ENCODE results near the gene MEIKIN. TPM values are rescaled to one million over a fixed set of nuclear protein-coding genes. Genes with fewer than 3 reads are reported as not detected.
"Not testable (repeated sequence)": the region's sequence is repeated elsewhere in the genome, so short reads cannot be mapped to it uniquely, and the experiment has no call there.

Gene MEIKIN
- total RNA-seq, 1 donor: not detected

DNA sequence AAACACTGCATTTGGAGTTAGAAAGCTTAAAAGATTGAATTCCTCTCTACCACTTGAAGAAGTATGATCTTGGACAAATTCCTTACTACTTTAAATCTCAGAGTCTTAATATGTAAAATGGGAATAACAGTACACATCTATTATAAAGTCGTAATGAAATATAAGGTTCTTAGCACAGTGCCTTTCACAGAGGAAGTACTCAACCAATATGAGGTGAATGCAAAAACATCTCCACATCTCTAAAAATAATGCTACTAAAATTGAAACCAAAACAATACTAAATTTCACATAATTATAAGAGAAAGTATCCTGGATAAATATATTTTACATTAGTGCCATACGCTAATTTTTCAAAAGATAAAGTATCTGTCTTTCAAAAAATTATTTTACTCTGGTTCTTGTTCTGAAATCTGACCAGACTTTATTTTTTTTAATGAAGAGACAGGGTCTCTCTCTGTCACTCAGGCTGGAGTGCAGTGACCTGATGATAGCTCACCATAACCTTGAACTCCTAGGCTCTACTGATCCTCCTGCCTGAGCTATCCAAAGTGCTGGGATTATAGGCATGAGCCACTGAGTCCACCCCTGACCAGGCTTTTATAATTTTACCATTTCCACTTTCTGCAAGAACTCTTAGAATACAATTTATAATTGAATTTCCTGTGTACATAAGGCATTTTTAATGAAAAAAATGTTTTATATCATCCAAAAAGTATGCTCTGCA is 127.3 kb downstream of the MEIKIN start:
- no peak for DNase-seq (ENCODE audit: low read depth in 2 of 3, low spot score in 2 of 3)

DNA sequence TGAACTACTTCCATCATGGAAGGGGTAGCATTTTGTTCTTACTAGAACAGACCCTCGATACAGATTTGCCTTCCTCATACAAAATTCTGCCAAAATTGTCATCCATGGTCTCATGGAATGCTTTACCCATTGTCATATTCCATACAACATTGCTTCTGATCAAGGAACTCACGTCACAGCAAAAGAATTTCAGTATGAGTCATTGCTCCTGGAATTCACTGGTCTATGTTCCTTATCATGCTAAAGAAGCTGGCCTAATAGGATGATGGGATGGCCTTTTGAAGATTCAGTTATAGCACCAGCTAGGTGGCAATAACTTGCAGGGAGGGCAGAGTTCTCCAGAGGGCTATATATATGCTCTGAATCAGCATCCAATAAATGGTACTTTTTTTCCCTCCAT is 130.5 kb downstream of the MEIKIN start:
- no peak for DNase-seq (ENCODE audit: low read depth in 2 of 3, low spot score in 2 of 3)

DNA sequence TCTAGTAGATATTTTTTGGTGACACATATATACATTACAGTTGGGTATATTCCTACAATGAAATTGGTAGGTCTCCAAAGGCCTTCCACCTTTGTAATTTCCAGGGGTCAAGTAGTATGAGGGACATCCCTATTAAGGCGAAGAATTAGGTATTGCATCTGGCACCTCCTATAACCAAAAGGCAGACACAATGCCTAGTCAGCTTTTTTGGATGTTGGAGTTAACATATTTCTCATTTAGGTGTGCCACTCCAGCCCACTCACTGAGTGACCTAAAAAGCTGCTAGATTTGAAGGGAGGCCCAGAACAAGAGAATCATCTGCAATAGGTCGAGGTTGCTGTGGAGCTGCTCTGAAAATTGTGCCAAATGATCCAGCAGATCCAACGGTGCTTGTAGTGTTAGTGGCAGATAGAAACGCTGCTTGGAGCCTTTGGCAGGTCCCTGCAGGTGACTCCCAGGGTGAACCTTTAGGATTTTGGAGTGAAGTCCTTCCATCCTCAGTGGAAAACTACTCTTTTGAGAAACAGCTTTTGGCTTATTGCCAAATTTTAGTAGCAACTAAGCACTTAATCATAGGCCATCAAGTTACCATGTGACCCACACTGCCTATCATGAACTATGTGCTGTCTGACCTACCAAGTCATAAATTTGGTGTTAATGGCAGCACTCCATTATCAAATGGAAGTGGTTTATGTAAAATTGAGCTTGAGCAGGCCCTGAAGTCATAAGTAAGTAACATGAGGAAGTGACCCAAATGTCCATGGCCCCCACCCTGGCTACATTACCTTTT is 132.9 kb downstream of the MEIKIN start:
- no peak for DNase-seq (ENCODE audit: low read depth in 2 of 3, low spot score in 2 of 3)

DNA sequence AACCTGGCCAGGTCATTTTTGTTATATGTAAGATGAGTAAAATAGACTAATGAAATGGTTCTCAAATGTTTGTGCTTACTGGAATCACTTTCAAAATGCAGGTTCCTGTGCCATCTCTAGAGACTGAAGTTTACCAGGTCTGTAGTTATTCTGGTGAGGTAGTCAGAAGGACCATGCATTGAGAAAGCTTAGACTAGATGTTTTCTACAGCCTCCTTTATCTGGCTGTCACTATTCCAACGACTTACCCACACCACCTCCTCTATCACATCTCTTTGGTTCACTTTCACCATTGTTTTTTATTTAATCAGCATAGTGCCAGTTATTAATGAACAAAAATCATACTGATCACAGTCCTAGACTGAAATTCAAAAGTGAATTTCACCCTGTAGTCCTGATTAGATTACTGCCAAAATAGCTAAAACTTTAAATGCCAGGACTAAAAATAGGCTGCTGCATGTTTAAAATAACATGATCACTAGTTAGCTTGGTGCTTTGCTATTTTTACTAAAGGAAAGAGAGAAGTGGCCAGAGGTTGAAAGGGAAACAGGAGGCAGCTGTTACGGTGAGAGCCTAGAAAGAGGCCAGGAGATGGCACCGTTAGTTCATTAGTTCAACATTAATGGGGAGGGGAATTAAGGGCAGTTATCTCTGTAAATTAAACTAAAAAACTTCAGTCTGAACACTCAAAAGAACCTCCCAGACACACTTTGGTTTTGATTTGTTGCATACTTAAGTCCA is 134.8 kb downstream of the MEIKIN start:
- peak in 2 of 3 donors; percentile 49 to 76 for DNase-seq (ENCODE audit: low read depth in 2 of 3, low spot score in 2 of 3)

DNA sequence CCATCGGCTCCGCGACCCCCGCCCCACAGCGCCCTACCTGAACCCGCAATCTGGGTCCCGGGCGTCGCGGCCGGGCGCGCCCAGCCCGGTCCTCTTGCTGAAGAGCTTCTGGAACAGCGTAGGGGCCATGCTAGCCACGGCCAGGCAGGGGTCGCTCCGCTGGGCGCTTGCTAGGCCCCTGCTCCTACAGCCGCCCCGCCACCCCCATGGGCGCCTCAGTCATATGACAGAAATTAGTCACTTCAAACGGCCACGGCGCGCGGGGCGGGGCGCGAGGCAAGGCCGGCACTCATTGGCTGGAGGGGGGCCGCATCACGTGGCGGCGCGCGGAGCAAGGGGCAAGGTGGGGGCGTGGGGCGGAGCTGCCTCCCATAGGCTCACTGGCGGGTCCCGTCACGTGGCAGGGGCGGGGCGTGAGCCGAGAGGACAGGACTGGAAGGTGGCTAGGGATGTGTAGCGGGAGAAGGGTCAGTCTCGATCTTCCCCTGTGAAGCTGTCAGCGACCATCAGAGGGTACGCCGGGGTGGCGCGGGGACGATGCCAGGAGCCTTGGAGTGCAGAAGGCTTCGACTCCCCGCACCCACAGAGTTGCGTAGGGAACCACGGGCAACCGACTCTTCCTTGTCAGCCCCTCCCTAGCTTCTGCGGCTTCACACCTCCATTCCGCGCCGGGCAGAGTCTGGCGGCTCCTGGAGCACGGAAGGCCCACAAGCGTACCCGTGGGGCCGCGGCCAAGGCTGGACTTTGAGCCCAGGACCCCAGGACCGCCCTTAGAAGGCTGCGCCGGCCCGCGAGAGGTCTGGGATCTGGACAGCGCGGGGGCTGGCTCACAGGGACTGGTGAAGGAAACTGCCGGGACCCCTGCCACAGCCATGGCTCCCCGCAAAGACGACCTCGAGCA is 148.4 kb downstream of the MEIKIN start, which contains the start of gene FNIP1:
FNIP1 (minus strand) TSS at position 225 of the 901 bp plus-strand sequence; CDS start at position 129, 96 bp downstream.
- DNase-seq (ENCODE audit: low read depth in 2 of 3, low spot score in 2 of 3): peak; percentile 86 to 99 (median 99)

DNA sequence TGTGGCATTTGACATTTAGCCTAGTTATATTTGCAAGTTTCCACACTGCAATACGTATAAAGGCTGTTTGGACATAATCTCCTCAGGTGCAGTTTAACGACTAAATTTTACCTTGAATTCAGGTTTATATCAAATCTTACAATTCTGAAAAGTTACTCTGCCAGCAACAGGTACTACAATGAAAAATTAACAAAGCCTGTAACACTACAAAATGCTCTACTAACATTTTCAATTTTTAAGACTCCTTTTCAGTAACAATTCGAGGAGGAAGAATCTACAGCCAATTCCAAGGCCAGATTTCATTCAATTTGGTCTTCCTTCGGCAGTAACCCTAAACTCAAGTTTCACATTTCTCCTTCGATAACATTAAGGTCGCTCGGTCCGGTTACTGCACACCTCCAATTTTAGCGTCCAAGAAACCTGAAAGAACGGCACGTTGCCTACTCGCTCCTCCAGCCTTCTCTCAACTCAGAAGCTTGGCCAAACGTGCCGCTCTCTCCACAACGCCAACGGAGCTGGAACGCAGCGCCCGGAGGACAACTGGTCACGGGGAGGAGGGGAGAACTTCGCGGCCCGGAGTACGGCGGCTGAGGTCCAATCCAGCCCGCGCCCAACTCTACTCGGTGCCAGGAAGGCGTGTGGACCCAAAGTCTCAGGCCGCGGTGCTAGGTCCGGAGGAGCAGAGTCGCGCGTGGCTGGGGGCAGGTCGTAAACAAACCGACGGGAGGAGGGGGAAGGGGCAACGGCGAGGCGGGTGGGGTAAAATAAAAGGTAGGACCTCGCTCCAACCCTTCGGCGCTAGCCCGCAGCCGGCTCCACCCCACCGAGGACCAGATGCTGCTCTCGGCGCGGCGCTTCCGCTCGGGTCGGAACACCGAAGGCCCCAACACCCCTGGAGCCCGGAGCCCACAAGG is 149.3 kb downstream of the MEIKIN start:
- DNase-seq (ENCODE audit: low read depth in 2 of 3, low spot score in 2 of 3): peak in 1 of 3 donors; percentile 3

DNA sequence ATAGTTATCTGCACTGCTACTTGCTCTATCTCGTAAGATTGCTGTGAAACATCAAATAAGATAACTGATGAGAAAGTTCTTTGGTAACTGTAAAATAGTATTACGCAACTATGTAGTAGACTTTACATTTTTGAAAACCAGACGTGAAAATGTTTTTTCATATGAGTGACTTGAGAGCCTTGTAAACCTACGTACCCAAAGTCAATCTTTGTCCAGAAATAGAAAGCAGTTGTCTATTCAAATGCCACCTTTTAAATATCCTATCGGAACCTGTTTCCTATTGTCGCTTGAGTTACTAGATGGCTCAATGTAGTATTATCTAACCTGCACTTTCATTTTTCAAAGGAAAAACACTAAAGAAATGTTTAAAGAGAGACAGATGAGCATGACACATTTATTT is 150.2 kb downstream of the MEIKIN start:
- DNase-seq (ENCODE audit: low read depth in 2 of 3, low spot score in 2 of 3): no peak

DNA sequence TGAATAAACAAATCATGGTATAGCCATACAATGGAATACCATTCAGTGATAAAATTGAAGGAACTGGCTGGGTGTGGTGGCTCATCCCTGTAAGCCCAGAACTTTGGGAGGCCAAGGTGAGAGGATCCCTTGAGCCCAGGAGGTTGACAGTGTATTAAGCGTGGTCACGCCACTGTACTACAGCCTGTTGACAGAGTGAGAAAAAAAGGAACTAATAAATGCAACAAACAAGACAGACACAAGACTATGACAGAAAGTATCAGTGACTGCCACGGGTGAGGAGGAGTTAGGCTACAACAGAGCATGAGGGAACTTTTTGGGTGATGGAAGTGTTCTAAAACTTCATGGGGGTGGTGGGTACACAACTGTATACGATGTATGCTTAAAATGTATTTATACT is 150.9 kb downstream of the MEIKIN start:
- DNase-seq (ENCODE audit: low read depth in 2 of 3, low spot score in 2 of 3): peak in 2 of 3 donors; percentile 31 to 59

DNA sequence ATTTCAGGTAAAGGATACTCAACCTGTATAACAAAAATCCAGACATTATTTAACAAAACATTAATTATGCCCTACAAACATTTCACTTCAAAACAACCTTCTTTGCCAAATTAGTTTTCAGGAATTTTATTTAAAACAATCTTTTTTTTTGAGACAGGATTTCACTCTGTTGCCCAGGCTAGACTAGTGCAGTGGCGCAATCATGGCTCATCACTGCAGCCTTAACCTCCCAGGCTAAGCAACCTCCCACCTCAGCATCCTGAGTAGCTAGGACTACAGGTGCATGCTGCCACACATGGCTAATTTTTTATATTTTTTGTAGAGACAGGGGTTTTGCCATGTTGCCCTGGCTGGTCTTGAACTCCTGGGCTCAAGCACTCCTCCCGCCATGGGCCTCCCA is 152.6 kb downstream of the MEIKIN start:
- DNase-seq (ENCODE audit: low read depth in 2 of 3, low spot score in 2 of 3): no peak

DNA sequence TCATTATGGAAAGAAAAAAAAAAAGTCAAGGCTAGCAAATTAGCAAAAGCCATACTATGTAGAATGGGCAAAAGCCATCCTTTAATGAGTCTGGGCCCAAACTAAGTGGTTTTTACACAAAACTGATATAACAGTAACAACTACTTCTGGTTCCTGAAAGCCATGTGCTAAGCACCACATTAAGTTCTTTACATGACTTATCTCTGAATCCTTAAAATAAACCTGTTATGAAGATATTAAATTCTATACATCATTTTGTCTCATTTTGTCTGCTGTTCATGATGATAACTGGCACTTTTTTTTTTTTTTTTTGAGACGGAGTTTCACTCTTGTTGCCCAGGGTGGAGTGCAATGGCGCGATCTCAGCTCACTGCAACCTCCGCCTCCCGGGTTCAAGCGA is 153.6 kb downstream of the MEIKIN start:
- no peak for DNase-seq (ENCODE audit: low read depth in 2 of 3, low spot score in 2 of 3)

DNA sequence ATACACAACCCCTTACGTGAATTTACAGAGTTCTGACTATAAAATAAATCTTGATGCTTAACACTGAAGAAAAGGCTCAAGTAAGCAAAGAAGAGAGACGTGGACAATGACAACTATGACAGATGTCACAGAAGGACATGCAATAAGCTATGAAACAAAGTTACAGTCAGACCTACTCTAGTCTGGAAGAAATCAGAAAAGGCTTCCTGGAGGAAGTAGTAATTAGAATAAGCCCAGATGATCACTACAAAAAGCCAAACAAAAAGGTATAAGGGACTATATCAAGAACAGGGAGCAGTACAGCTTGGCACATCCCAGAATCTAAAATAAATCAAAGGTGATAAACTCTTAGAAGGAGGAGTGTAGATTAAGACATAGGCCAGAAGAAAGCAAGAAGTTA is 154.9 kb downstream of the MEIKIN start:
- DNase-seq (ENCODE audit: low read depth in 2 of 3, low spot score in 2 of 3): no peak

DNA sequence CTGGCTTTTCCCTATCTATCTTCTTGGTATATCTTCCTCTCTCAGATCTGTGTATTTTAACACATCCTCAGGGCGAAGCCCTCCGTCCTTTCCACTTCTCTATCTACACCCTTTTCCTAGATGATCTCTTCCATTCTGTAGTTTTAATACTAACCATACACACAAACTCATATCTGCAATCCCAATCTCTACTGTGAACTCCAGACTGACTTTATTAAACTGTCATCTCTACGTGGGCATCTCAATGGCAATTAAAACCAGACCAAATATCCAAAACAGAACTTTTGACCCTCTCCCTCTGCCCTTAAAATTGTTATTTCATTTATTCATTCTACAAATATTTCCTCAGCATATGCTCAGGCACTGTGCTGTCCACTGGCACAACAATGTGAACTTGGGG is 155.7 kb downstream of the MEIKIN start:
- DNase-seq (ENCODE audit: low read depth in 2 of 3, low spot score in 2 of 3): no peak

DNA sequence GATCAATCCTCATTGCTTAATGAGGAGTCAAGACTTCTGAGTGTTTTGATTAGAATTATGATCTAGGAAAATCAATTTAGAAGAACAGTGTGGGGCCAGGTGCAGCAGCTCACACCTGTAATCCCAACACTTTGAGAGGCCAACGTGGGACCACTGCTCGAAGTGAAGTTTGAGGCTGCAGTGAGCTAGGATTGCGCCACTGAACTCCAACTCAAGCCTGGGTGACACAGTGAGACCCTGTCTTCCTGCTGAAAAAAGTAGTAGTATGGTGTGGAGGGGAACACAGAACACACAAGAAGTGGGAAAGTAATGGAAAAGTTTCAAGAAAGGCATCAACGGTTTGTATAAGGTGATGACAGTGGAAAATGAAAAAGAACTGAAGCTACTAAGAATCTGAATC is 157.7 kb downstream of the MEIKIN start:
- no peak for DNase-seq (ENCODE audit: low read depth in 2 of 3, low spot score in 2 of 3)

DNA sequence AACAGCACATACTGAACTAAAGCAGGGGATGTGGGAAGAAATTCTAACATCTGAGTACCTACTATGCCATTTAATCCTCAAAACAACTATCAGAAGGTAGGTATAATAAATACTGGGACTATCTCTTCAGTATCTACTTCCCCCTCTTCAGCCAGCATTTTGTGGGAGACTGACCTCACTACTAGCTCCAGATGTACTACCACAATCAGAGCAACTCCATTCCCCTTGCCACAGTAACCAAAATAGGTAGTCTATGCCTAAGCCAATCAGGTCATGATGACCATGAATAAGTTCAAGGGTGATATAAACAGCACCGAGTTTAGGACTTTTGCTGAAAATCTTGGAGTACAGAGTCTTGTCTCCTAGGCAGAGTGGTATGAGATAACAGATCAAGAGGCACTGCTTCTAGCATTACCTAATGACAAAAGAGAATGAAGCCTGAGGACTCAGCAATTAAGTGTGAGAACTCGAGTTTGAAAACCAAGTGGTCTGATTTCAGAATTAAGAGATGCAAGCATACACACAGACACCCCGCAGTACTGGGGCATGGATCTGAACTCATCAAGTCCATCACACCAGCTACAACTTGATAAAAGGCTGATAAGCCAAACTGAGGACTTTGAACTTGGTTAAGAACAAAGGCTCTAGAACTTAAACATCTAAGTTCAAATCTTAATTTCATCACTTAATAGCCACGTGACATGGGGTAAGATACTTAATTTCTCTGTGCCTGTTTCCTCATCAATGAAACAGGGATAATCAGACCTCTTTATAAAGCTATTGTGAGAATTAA is 158.4 kb downstream of the MEIKIN start:
- no peak for DNase-seq (ENCODE audit: low read depth in 2 of 3, low spot score in 2 of 3)

DNA sequence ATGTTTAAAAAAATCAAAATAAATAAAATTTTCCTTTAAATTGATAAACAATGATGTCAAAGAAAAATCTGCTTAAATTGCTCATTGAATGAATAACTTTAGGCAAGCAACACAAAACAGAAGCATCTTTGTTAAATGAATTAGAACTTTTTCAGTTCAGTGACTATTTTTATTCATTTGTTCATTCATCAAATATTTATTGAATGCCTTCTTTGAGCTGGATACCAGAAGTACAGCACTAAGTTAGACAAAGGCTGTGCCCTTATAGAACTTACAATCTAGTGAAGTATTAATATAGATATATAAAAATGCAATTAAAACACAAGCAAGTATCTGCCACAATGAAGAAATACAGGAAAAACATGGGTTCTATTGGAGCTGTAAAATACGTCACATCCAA is 159.4 kb downstream of the MEIKIN start:
- DNase-seq (ENCODE audit: low read depth in 2 of 3, low spot score in 2 of 3): no peak

DNA sequence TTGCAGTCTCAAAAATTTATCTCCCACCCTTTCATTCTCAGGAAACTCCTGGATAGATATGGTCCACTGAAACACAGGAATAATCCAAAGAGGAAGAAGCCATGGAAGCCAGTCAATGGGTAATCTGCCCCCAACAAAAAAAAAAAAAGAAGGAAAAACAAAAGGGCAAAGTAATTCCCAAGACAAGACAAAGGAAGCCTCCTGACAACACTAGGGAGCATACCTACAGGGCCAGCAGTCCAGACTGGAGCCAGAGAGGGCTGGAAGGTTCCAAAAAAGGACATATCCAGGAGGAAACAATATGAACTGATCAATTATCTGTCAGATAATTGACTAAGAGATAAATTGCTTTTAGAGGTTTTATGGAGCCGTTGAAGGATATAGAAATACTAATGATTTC is 161.6 kb downstream of the MEIKIN start:
- no peak for DNase-seq (ENCODE audit: low read depth in 2 of 3, low spot score in 2 of 3)

DNA sequence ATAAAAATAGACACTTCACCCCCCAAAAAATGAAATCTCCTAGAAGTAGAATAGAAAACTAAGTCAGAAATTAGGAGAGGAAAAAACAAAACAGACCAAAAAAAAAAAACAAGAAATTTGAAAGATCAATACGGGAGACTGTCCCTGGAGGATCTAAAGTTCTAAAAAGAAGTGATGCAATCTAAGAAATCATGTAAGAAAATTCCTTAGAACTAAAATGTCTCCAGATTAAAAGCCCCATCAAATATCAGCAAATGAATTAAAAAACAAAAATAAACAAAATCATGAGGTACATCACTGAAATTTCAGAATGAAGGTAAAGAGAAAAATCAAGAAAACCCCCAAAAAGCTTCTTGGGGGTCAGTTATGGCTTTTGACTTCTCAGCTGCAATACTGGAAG is 162.1 kb downstream of the MEIKIN start:
- DNase-seq (ENCODE audit: low read depth in 2 of 3, low spot score in 2 of 3): no peak

DNA sequence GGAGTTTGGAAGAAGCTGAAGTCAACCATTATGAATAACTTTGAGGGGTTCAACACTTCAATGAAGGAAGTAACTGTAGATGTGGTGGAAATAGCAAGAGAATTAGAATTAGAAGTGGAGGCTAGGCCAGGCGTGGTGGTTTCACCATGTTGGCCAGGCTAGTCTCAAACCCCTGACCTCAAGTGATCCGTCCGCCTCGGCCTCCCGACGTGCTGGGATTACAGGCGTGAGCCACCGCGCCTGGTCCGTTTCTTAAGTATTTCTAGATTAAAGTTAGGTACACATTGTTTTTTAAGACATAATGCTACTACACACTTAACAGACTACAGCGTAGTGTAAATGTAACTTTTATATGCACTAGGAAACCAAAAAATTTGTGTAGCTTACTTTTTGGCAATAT is 162.7 kb downstream of the MEIKIN start:
- no peak for DNase-seq (ENCODE audit: low read depth in 2 of 3, low spot score in 2 of 3)

DNA sequence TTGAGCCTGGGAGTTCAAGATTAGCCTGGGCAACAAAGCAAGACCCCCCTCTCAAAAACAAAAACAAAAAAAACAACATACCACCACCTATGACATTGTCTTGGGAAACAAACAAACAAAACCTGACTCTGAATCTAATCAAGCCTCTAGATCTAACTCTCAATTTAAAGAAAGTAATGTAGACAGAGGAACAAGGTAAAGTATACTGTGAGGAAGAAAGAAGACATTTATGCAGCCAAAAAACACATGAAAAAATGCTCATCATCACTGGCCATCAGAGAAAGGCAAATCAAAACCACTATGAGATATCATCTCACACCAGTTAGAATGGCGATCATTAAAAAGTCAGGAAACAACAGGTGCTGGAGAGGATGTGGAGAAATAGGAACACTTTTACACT is 167.3 kb downstream of the MEIKIN start:
- DNase-seq (ENCODE audit: low read depth in 2 of 3, low spot score in 2 of 3): not testable (repeated sequence)
